IPS-11a (cell line): ENCODE results near the gene BCAP31.

Source experiments
- H3K4me3 ChIP-seq: one replicate; pipeline ENCODE4 v1.5.1; 2013; ENCODE audit warnings: low read depth, low read length, control low read depth

Gene BCAP31

DNA sequence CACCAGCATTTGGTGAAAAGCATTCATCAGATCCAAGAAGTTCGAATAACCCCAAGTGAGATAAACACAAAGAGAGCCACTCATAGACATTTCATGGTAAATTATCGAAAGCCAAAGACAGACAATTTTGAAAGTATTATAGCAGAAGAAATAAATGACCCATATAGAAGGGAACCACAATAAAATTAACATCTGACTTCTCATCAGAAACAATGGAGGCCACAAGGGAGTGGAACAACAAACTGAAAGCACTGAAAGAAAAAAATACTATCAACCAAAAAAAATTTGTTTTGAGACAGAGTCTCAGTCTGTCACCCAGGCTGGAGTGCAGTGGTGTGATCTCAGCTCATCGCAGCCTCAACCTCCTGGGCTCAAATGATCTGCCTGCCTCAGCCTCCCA is 64.9 kb downstream of the BCAP31 start:
- no peak overlapping the region for H3K4me3 ChIP-seq

DNA sequence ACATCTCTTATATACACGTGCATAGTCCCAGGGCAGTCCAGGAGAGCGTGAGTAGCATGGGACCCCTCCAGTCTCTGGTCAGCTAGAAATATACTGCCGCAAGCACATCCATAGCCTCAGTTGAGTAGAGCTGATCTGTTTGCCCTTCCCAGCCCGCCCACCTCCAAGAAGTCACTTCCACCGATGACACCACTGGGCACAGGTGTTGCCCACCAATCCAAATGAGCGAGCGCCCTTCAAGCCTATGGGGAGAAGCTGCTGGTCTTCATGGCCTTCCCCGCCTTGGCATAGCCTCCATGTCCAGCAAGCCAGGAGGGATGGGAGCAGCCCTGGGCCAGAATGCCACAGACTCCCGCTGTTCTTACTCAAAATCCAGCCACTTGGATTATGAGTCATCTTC is 67.0 kb downstream of the BCAP31 start:
- H3K4me3 ChIP-seq, result no peak overlapping the region

DNA sequence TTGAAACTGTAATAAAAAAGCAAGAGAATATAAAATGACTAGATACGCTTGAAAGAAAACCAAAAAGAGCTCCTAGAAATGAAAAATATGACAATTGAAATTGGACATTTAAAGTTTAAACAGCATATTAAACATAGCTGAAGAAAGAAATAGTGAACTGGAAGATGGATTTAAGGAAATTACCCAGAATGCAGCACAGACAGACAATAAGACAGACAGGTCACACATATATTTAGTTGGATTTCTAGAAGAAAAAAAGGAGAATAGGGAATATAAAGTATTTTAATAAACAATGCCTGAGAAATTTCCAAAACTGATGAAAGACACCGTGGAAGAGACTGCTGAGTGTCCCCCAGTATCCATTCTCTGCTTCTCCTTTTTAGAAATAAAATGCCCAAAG is 70.6 kb downstream of the BCAP31 start:
- H3K4me3 ChIP-seq, result no peak overlapping the region

DNA sequence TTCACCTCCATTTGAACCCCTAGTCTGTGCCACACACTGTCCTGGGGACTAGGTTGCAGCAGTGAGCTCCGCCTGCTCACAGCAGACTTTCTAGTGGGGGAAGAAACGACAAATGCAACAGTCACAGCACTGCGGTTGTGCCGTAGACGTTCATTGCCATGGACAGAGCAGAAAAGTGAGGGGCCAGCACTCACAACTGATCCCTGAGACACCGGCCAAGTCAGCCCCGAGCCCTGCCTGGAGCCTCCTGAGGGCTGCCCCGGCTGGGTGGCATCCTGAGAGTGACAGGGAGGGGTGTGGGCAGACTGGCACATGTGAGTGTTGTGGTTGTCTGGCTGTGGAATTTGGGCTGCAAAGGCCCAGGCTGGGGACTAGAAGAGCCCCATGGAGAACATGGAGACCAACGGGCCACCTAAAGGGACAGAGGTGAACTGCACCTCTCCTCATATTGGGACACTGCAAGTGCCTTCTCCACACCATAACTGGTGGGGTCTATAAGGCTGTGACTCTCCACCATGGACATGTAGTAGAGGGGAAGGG is 72.6 kb downstream of the BCAP31 start:
- no peak overlapping the region for H3K4me3 ChIP-seq

DNA sequence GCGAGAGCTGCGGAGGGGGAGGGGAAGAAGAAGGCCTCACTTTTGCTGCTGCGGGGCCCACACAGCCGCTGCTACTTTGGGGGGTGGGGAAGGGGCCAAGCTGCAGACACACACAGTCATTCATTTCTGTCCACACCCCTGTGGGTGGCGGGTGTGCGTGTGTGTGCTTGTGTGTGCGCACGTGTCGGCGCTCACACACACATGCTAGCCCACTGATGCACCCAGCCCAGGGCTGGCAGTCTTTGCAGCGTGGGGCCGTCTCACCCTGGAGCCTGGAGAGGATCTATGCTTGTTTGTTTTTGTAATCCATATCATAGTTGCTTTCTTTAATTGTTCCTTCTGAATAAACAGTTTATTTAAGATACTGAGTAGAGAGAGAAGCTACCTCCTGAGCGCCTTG is 73.2 kb downstream of the BCAP31 start:
- H3K4me3 ChIP-seq, result no peak overlapping the region
